Right lobe of liver (tissue), 4 donors: ENCODE results near the gene ATOH7.

ENCODE experiments used
- POLR2A ChIP-seq: fragments of 450-650 bp; IDR thresholded peaks from one replicate; pipeline ENCODE4 v1.6.1; 2017; ENCODE audit warnings: antibody characterized with exemption, mild to moderate bottlenecking
- TF ChIP-seq, protein P1 (sequence below), 4 donors: fragments of 200-600 bp in 3 of 4; fragments of 450-650 bp in 1 of 4; IDR thresholded peaks; one replicate each; pipeline versions ENCODE4 v1.5.1 to v1.8.0; 2016 to 2022; ENCODE audit warnings: antibody characterized with exemption in 4 of 4, mild to moderate bottlenecking in 2 of 4
- donor health status: DM: no; HTN: no; CAD: no.
- donor health status: DM: no; HTN: no; CAD: no.
- donor health status: DM: no; HTN: yes; CAD: no.

DNA sequence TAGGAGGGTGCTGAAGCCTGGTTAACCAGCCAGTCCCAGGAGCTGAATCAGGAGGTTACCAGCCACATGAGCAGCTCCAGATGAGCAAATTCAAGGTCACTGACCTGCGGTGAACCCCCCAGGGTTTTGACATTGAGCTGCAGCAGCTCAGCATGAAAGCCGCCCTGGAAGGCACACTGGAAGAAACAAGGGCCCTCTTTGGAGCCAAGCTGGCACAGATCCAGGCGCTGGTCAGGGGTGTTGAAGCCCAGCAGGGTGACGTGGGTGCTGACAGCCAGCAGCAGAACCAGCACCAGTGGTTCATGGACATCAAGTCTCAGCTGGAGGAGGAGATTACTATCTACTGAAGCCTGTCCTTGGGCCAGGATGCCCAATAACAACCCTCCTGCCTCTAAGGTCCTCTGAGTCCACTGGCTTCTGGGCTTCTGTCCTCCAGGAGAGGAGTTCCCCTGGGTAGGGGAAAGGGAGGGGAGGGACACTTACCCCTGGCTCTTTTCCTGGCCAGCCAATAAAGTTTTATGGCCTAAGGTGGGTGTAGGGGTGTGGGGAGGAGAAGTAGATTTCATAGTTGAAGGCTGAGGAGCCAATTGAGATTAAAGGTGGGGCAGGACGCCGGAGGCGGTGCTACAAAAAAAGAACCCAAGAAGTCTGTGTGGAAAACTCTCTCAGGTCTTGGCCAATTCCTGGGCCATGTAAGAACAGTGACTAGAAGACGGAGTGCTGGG lies 29.4 kb upstream of the ATOH7 start:
- TF ChIP-seq, protein P1, sequence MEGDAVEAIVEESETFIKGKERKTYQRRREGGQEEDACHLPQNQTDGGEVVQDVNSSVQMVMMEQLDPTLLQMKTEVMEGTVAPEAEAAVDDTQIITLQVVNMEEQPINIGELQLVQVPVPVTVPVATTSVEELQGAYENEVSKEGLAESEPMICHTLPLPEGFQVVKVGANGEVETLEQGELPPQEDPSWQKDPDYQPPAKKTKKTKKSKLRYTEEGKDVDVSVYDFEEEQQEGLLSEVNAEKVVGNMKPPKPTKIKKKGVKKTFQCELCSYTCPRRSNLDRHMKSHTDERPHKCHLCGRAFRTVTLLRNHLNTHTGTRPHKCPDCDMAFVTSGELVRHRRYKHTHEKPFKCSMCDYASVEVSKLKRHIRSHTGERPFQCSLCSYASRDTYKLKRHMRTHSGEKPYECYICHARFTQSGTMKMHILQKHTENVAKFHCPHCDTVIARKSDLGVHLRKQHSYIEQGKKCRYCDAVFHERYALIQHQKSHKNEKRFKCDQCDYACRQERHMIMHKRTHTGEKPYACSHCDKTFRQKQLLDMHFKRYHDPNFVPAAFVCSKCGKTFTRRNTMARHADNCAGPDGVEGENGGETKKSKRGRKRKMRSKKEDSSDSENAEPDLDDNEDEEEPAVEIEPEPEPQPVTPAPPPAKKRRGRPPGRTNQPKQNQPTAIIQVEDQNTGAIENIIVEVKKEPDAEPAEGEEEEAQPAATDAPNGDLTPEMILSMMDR (IDR thresholded peaks at IDR 0.05): no peak
- no peak for TF ChIP-seq POLR2A
